H1 (cell line): ENCODE results near the gene EED. TPM values are rescaled to one million over a fixed set of nuclear protein-coding genes. Genes with fewer than 3 reads are reported as not detected.

Experiments used
- CTCF ChIA-PET: fragments of 300-600 bp; sonication (Branson Sonifier 250); formaldehyde crosslinking; loops from one replicate; lab custom pipeline; 2021; ENCODE audit not compliant: partially characterized antibody; lab: Charles Lee
- POLR2A ChIA-PET: fragments of 300-600 bp; sonication (Branson Sonifier 250); formaldehyde crosslinking; loops from one replicate; lab custom pipeline; 2021; ENCODE audit warnings: inconsistent platforms; ENCODE audit not compliant: partially characterized antibody; lab: Charles Lee
- DNase-seq, 2 experiments: peaks; one replicate each; pipeline versions ENCODE4 v3.0.0 to v3.0.0-alpha.2; 2010 to 2022; ENCODE audit warnings: low spot score in 2 of 2, low read depth in 1 of 2, mixed read lengths in 1 of 2
- FAIRE-seq: peaks from 2 replicates; lab custom pipeline; 2011; peaks lifted over from hg19 to GRCh38; lab: Jason Lieb, UNC
- H2AFZ ChIP-seq: 2 replicates; pipeline ENCODE4 v1.8.1; 2012; ENCODE audit warnings: low read length, inconsistent platforms
- H2AK5ac ChIP-seq: 2 replicates; pipeline ENCODE4 v1.6.1; 2013; ENCODE audit warnings: low read depth, low read length
- H2BK120ac ChIP-seq: replicated peaks from 2 replicates; pipeline ENCODE3; 2013; ENCODE audit warnings: low read depth, low read length, inconsistent platforms
- H2BK12ac ChIP-seq: 2 replicates; pipeline ENCODE4 v1.6.1; 2013; ENCODE audit warnings: low read depth, low read length
- H2BK15ac ChIP-seq: 2 replicates; pipeline ENCODE4 v1.6.1; 2013; ENCODE audit warnings: low read length
- H2BK20ac ChIP-seq: 2 replicates; pipeline ENCODE4 v1.6.1; 2013; ENCODE audit warnings: low read length
- H2BK5ac ChIP-seq: 2 replicates; pipeline ENCODE4 v1.6.1; 2013; ENCODE audit warnings: low read depth, low read length
- H3K14ac ChIP-seq: 2 replicates; pipeline ENCODE4 v1.6.1; 2013; ENCODE audit warnings: inconsistent platforms; ENCODE audit not compliant: insufficient read length
- H3K18ac ChIP-seq: 2 replicates; pipeline ENCODE4 v1.6.1; 2013; ENCODE audit warnings: low read length; ENCODE audit errors: extremely low read depth
- H3K23ac ChIP-seq: 2 replicates; pipeline ENCODE4 v1.6.1; 2013; ENCODE audit warnings: inconsistent platforms; ENCODE audit not compliant: insufficient read length
- H3K23me2 ChIP-seq: 2 replicates; pipeline ENCODE4 v1.6.1; 2013; ENCODE audit warnings: low read depth, low read length
- H3K27ac ChIP-seq: 2 replicates; pipeline ENCODE4 v1.6.1; 2011; ENCODE audit warnings: low read depth, low read length, inconsistent platforms
- H3K27me3 ChIP-seq, 4 experiments: replicated peaks in 1 of 4; 1 replicate in 1 of 4; 2 replicates in 3 of 4; pipeline versions ENCODE4 v1.6.1 to v1.8.1; 2011 to 2013; ENCODE audit warnings: low read length in 3 of 4, mild to moderate bottlenecking in 3 of 4, inconsistent platforms in 2 of 4, mixed read lengths in 2 of 4, moderate library complexity in 1 of 4; ENCODE audit not compliant: control insufficient read depth in 3 of 4, insufficient read depth in 3 of 4; ENCODE audit errors: extremely low read depth in 1 of 4
- H3K36me3 ChIP-seq, 4 experiments: 2 replicates each; pipeline versions ENCODE4 v1.6.1 to v1.8.1; 2011 to 2013; ENCODE audit warnings: mild to moderate bottlenecking in 4 of 4, low read length in 3 of 4, moderate library complexity in 2 of 4, control low read depth in 1 of 4, inconsistent platforms in 1 of 4; ENCODE audit not compliant: insufficient read depth in 4 of 4, control insufficient read depth in 2 of 4
- H3K4ac ChIP-seq: replicated peaks from 2 replicates; pipeline ENCODE3; 2013; ENCODE audit warnings: low read length, low read depth, mixed read lengths, inconsistent platforms; ENCODE audit not compliant: insufficient read length
- H3K4me1 ChIP-seq, 4 experiments: replicated peaks in 1 of 4; 1 replicate in 1 of 4; 2 replicates in 3 of 4; pipeline versions ENCODE4 v1.6.1 to v1.8.1; 2011 to 2013; ENCODE audit warnings: low read length in 3 of 4, inconsistent platforms in 2 of 4, mixed read lengths in 1 of 4; ENCODE audit not compliant: insufficient read depth in 4 of 4, control insufficient read depth in 3 of 4
- H3K4me2 ChIP-seq, 2 experiments: 2 replicates each; pipeline versions ENCODE4 v1.6.1 to v1.8.1; 2011 to 2013; ENCODE audit warnings: low read depth in 2 of 2, low read length in 2 of 2, control low read depth in 1 of 2, inconsistent platforms in 1 of 2, mild to moderate bottlenecking in 1 of 2; ENCODE audit not compliant: insufficient read depth in 1 of 2
- H3K4me3 ChIP-seq, 4 experiments: fragments of 200-600, 300-600 bp in 1 of 4; sonication (generic), shearing (Covaris generic), sonication (Bioruptor Twin) in 1 of 4; 2 replicates each; pipeline versions ENCODE4 v1.5.1 to v1.8.1; 2011 to 2016; ENCODE audit warnings: low read length in 4 of 4, low read depth in 3 of 4, control low read depth in 2 of 4, inconsistent platforms in 2 of 4, mild to moderate bottlenecking in 2 of 4, mixed read lengths in 1 of 4, moderate library complexity in 1 of 4; ENCODE audit not compliant: insufficient read depth in 2 of 4; ENCODE audit errors: extremely low read depth in 1 of 4
- H3K56ac ChIP-seq: replicated peaks from 2 replicates; pipeline ENCODE3; 2013; ENCODE audit warnings: low read depth, mild to moderate bottlenecking, mixed read lengths, low read length, inconsistent platforms; ENCODE audit not compliant: insufficient read length
- H3K79me1 ChIP-seq: 2 replicates; pipeline ENCODE4 v1.6.1; 2013; ENCODE audit warnings: low read depth, low read length, control low read depth
- H3K79me2 ChIP-seq, 2 experiments: 2 replicates each; pipeline versions ENCODE4 v1.6.1 to v1.8.1; 2012 to 2013; ENCODE audit warnings: low read length in 2 of 2, mild to moderate bottlenecking in 2 of 2, inconsistent platforms in 1 of 2; ENCODE audit not compliant: insufficient read depth in 2 of 2, control insufficient read depth in 1 of 2
- H3K9ac ChIP-seq, 4 experiments: replicated peaks in 1 of 4; 1 replicate in 1 of 4; 2 replicates in 3 of 4; pipeline versions ENCODE4 v1.6.1 to v1.8.1; 2011 to 2013; ENCODE audit warnings: low read depth in 3 of 4, low read length in 3 of 4, control low read depth in 2 of 4, mild to moderate bottlenecking in 2 of 4, moderate library complexity in 2 of 4, inconsistent platforms in 1 of 4; ENCODE audit errors: extremely low read depth in 1 of 4
- H3K9me3 ChIP-seq, 2 experiments: 2 replicates each; pipeline versions ENCODE4 v1.6.1 to v1.8.1; 2012 to 2013; ENCODE audit warnings: mild to moderate bottlenecking in 2 of 2, moderate library complexity in 2 of 2, control low read depth in 1 of 2, inconsistent platforms in 1 of 2, low read depth in 1 of 2, low read length in 1 of 2, mixed read lengths in 1 of 2; ENCODE audit not compliant: insufficient read depth in 2 of 2
- H4K20me1 ChIP-seq, 2 experiments: replicated peaks in 1 of 2; 2 replicates each; pipeline versions ENCODE3 to v1.8.1; 2011 to 2013; ENCODE audit warnings: inconsistent platforms in 2 of 2, low read length in 2 of 2, mild to moderate bottlenecking in 1 of 2; ENCODE audit not compliant: insufficient read depth in 2 of 2, control insufficient read depth in 1 of 2
- H4K5ac ChIP-seq: 2 replicates; pipeline ENCODE4 v1.6.1; 2013; ENCODE audit warnings: low read length, low read depth, mixed read lengths, inconsistent platforms; ENCODE audit not compliant: insufficient read length
- H4K8ac ChIP-seq: 2 replicates; pipeline ENCODE4 v1.8.0; 2013; ENCODE audit warnings: mild to moderate bottlenecking, moderate library complexity, low read length, inconsistent platforms; ENCODE audit not compliant: insufficient read depth; ENCODE audit errors: extremely low read depth
- H4K91ac ChIP-seq: replicated peaks from 2 replicates; pipeline ENCODE3; 2013; ENCODE audit warnings: low read length, mixed read lengths, inconsistent platforms; ENCODE audit not compliant: insufficient read length
- CREB1 ChIP-seq: IDR thresholded peaks from 2 replicates; pipeline ENCODE4 v1.6.1; 2012; ENCODE audit warnings: inconsistent platforms
- E2F6 ChIP-seq: IDR thresholded peaks from 2 replicates; pipeline ENCODE4 v1.6.1; 2012; ENCODE audit warnings: inconsistent platforms
- EGR1 ChIP-seq: IDR thresholded peaks from 2 replicates; pipeline ENCODE4 v1.6.1; 2011; ENCODE audit warnings: low read depth, low read length, borderline replicate concordance
- SAP30 ChIP-seq: fragments of 300-600 bp; sonication (generic); IDR thresholded peaks from 2 replicates; pipeline ENCODE4 v1.7.1; 2012; ENCODE audit warnings: low read length, moderate library complexity, mild to moderate bottlenecking, inconsistent platforms; ENCODE audit not compliant: insufficient read depth, insufficient replicate concordance
- SP1 ChIP-seq: IDR thresholded peaks from 2 replicates; pipeline ENCODE4 v1.6.1; 2011; ENCODE audit warnings: low read depth, low read length
- WGBS, 2 experiments: shearing (Covaris generic) in 1 of 2; methylation state at CpG; one replicate each; pipeline versions ENCODE4 v1.1.6 to v1.1.7; 2013 to 2015; ENCODE audit warnings: low lambda C conversion rate in 2 of 2, mixed read lengths in 2 of 2, inconsistent platforms in 1 of 2, low coverage in 1 of 2, missing lambda C conversion rate in 1 of 2; ENCODE audit not compliant: insufficient replicate concordance in 2 of 2, insufficient coverage in 1 of 2, insufficient read length in 1 of 2; ENCODE audit errors: extremely low coverage in 1 of 2, missing lambda C conversion rate in 1 of 2; 5-methylcytosine and 5-hydroxymethylcytosine counted together
- polyA plus RNA-seq, 7 experiments: library from polyadenylated mRNA; depleted of rRNA in 3 of 7; stranded (reverse) in 5 of 7; unstranded in 2 of 7; fragments of >200 nt in 5 of 7; fragments of 200-250 nt in 2 of 7; gene quantifications; 1 replicate in 5 of 7; 2 replicates in 1 of 7; 4 replicates in 1 of 7; pipeline versions ENCODE4 v1.2.1 to v1.2.3, GENCODE V29; 2011 to 2013; ENCODE audit warnings: missing spikeins in 2 of 7, mixed read lengths in 2 of 7
- total RNA-seq: library from RNA; stranded (reverse); fragmentation: NEBNext Ultra II Directional; extraction: Animal tissue kit (Norgen Biotek cat#: 25700); gene quantifications from 2 replicates; pipeline ENCODE4 v1.2.1, GENCODE V29; 2021

Gene EED
- total and polyA plus RNA-seq, 2 of the 8 experiments (the other 6 are each of a cell fraction or from before 2014, with no cell fraction given) = 12.6 to 26.9 TPM

- Histone ChIP-seq H3K18ac (no peak overlapping the region), H2BK20ac (no peak overlapping the region), H3K4me2 (no peak overlapping the region), H3K27ac (no peak overlapping the region), H3K36me3 (no peaks in the 10 kb centered on the region), H3K4me3 (no peak overlapping the region), H3K4me1 (no peaks in the 10 kb centered on the region), H3K9ac (no peak overlapping the region), H3K79me2 (no peaks in the 10 kb centered on the region), H3K56ac (no peak overlapping the region), H2AFZ (no peak overlapping the region), H4K20me1 (no peaks in the 10 kb centered on the region), H2BK15ac (no peak overlapping the region), H3K27me3 (no peaks in the 10 kb centered on the region; a peak in 1 of 7 replicates), H3K23ac (no peak overlapping the region), H4K8ac (no peak overlapping the region), H3K14ac (no peak overlapping the region), H4K5ac (no peak overlapping the region), H3K4ac (no peak overlapping the region), H4K91ac (no peak overlapping the region), H3K23me2 (no peaks in the 10 kb centered on the region), H2BK5ac (no peak overlapping the region), H2BK120ac (no peak overlapping the region), H3K9me3 (no peaks in the 10 kb centered on the region), H3K79me1 (no peaks in the 10 kb centered on the region), H2AK5ac (no peak overlapping the region), H2BK12ac (no peak overlapping the region)
- ChIA-PET POLR2A (no interaction called here), CTCF (interaction anchor here (0.6 to 5.3 kb wide), 17 partner anchors 9 to 598 kb away, joined by 3 to 38 read pairs (median 4); no protein-coding TSS in a partner anchor)
- FAIRE-seq = no peak
- WGBS, 2 experiments = 93% methylated on average over 18 of the region's 18 CpGs; no CpG with 5 or more reads in 1 of the 2 experiments
- DNase-seq = no peak
- TF ChIP-seq SP1 (no peak), E2F6 (no peak), CREB1 (no peak), SAP30 (no peak), EGR1 (no peak)
Observed at GRCh38 chr11:86194998-86195397, 49.6 kb upstream of the EED start.
